Neural cell (in vitro differentiated cells): ENCODE results near the gene YTHDF2. TPM values are rescaled to one million over a fixed set of nuclear protein-coding genes. Genes with fewer than 3 reads are reported as not detected.
"Not testable (repeated sequence)": the region's sequence is repeated elsewhere in the genome, so short reads cannot be mapped to it uniquely, and the experiment has no call there.

Source experiments
- H2AFZ ChIP-seq: fragments of 200-600, 300-800 bp; sonication (generic), shearing (Covaris generic); 2 replicates; pipeline ENCODE4 v1.6.0; 2014; ENCODE audit warnings: low read depth, mild to moderate bottlenecking, antibody characterized with exemption, low read length, moderate library complexity
- H3F3A ChIP-seq: fragments of 200-600 bp; shearing (Covaris generic); 2 replicates; pipeline ENCODE4 v1.6.1; 2016; ENCODE audit warnings: mild to moderate bottlenecking, moderate library complexity, mixed read lengths, antibody characterized with exemption, low read length; ENCODE audit not compliant: insufficient read depth, poor library complexity, severe bottlenecking
- H3K27ac ChIP-seq: fragments of 200-600, 300-800 bp; sonication (generic), shearing (Covaris generic); 2 replicates; pipeline ENCODE4 v1.5.1; 2014; ENCODE audit warnings: mild to moderate bottlenecking, low read length, moderate library complexity
- H3K27me3 ChIP-seq: fragments of 300-800, 200-600 bp; sonication (generic), shearing (Covaris generic); 2 replicates; pipeline ENCODE4 v1.6.0; 2014; ENCODE audit warnings: mild to moderate bottlenecking, low read depth, low read length, moderate library complexity; ENCODE audit not compliant: insufficient read depth
- H3K36me3 ChIP-seq: fragments of 300-800, 200-600 bp; sonication (generic), shearing (Covaris generic); 2 replicates; pipeline ENCODE4 v1.5.1; 2014; ENCODE audit warnings: mild to moderate bottlenecking, antibody characterized with exemption, low read length, moderate library complexity; ENCODE audit not compliant: insufficient read depth
- H3K4me2 ChIP-seq: fragments of 300-800, 200-600 bp; sonication (generic), shearing (Covaris generic); 2 replicates; pipeline ENCODE4 v1.6.0; 2014; ENCODE audit warnings: mild to moderate bottlenecking, low read length
- H3K4me3 ChIP-seq: fragments of 300-800, 200-600 bp; sonication (generic), shearing (Covaris generic); 2 replicates; pipeline ENCODE4 v1.5.1; 2014; ENCODE audit warnings: mild to moderate bottlenecking, low read length, moderate library complexity
- H3K79me2 ChIP-seq: fragments of 200-600 bp; shearing (Covaris generic); replicated peaks from 2 replicates; pipeline ENCODE4 v1.6.0; 2014; ENCODE audit warnings: mild to moderate bottlenecking, low read length, moderate library complexity; ENCODE audit not compliant: insufficient read depth
- H3K9ac ChIP-seq: fragments of 300-800, 200-600 bp; sonication (generic), shearing (Covaris generic); 2 replicates; pipeline ENCODE4 v1.6.1; 2016; ENCODE audit warnings: mild to moderate bottlenecking, low read length, mixed read lengths
- H3K9me2 ChIP-seq: fragments of 200-600 bp; shearing (Covaris generic); 2 replicates; pipeline ENCODE4 v1.6.1; 2016; ENCODE audit warnings: mild to moderate bottlenecking, low read length, mixed read lengths; ENCODE audit not compliant: insufficient read depth
- H3K9me3 ChIP-seq: fragments of 200-600, 300-800 bp; sonication (generic), shearing (Covaris generic); 2 replicates; pipeline ENCODE4 v1.6.1; 2016; ENCODE audit warnings: mild to moderate bottlenecking, mixed run types, low read length, moderate library complexity, mixed read lengths
- H4K20me1 ChIP-seq: fragments of 200-600 bp; shearing (Covaris generic); 2 replicates; pipeline ENCODE4 v1.6.1; 2016; ENCODE audit warnings: mild to moderate bottlenecking, mixed run types; ENCODE audit not compliant: insufficient read depth
- EP300 ChIP-seq: fragments of 450-650 bp; conservative IDR thresholded peaks from 2 replicates; pipeline ENCODE4 v1.6.1; 2014; ENCODE audit warnings: antibody characterized with exemption, mild to moderate bottlenecking, moderate library complexity; ENCODE audit not compliant: poor library complexity, severe bottlenecking
- EZH2 ChIP-seq: fragments of 200-600, 300-800 bp; shearing (Covaris generic), sonication (generic); IDR thresholded peaks from 2 replicates; pipeline ENCODE4 v1.6.1; 2014; ENCODE audit warnings: antibody characterized with exemption, low read length, borderline replicate concordance, mild to moderate bottlenecking; ENCODE audit not compliant: insufficient read depth, poor library complexity, severe bottlenecking
- MXI1 ChIP-seq: fragments of 450-650 bp; conservative IDR thresholded peaks from 2 replicates; pipeline ENCODE4 v1.6.1; 2014; ENCODE audit warnings: antibody characterized with exemption, mild to moderate bottlenecking; ENCODE audit not compliant: poor library complexity, severe bottlenecking
- POLR2AphosphoS5 ChIP-seq: IDR thresholded peaks from 2 replicates; pipeline ENCODE4 v1.6.1; 2012
- RAD21 ChIP-seq: fragments of 450-650 bp; conservative IDR thresholded peaks from 2 replicates; pipeline ENCODE4 v1.6.1; 2014; ENCODE audit warnings: antibody characterized with exemption, mild to moderate bottlenecking, moderate library complexity
- SMC3 ChIP-seq: fragments of 450-650 bp; conservative IDR thresholded peaks from 2 replicates; pipeline ENCODE4 v1.6.1; 2014; ENCODE audit warnings: antibody characterized with exemption, mild to moderate bottlenecking, moderate library complexity; ENCODE audit not compliant: poor library complexity
- TAF1 ChIP-seq: IDR thresholded peaks from 2 replicates; pipeline ENCODE4 v1.6.1; 2012; ENCODE audit warnings: low read depth
- polyA plus RNA-seq: library from polyadenylated mRNA; depleted of rRNA; stranded (reverse); fragments of >200 nt; gene quantifications from 2 replicates; pipeline ENCODE4 v1.2.3, GENCODE V29; 2014
- TF ChIP-seq, protein P1 (sequence below): fragments of 450-650 bp; IDR thresholded peaks from 2 replicates; pipeline ENCODE4 v1.5.1; 2014; ENCODE audit warnings: antibody characterized with exemption, mild to moderate bottlenecking, moderate library complexity; ENCODE audit not compliant: poor library complexity, severe bottlenecking
- TF ChIP-seq, protein P2 (sequence below): IDR thresholded peaks from 2 replicates; pipeline ENCODE4 v1.6.1; 2012; ENCODE audit warnings: borderline replicate concordance

The YTHDF2 gene
- polyA plus RNA-seq, 1 donor from 2014 or later, result 90.2 TPM

- H3K79me2 ChIP-seq, result peaks cover 97% of the 10 kb centered on the region
- H3K4me2 ChIP-seq, result peak overlapping the region; percentile 19
- H3K9me3 ChIP-seq, result no peaks in the 10 kb centered on the region
- peaks cover 27% of the 10 kb centered on the region for H4K20me1 ChIP-seq
- H3K9me2 ChIP-seq, result no peaks in the 10 kb centered on the region
- no peaks in the 10 kb centered on the region for H3F3A ChIP-seq
- no peak overlapping the region for H2AFZ ChIP-seq
- TF ChIP-seq, protein P1, sequence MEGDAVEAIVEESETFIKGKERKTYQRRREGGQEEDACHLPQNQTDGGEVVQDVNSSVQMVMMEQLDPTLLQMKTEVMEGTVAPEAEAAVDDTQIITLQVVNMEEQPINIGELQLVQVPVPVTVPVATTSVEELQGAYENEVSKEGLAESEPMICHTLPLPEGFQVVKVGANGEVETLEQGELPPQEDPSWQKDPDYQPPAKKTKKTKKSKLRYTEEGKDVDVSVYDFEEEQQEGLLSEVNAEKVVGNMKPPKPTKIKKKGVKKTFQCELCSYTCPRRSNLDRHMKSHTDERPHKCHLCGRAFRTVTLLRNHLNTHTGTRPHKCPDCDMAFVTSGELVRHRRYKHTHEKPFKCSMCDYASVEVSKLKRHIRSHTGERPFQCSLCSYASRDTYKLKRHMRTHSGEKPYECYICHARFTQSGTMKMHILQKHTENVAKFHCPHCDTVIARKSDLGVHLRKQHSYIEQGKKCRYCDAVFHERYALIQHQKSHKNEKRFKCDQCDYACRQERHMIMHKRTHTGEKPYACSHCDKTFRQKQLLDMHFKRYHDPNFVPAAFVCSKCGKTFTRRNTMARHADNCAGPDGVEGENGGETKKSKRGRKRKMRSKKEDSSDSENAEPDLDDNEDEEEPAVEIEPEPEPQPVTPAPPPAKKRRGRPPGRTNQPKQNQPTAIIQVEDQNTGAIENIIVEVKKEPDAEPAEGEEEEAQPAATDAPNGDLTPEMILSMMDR, result no peak
- TF ChIP-seq EZH2, result no peak
- TF ChIP-seq SMC3, result no peak
- TF ChIP-seq MXI1, result no peak
- no peak for TF ChIP-seq TAF1
- no peak for TF ChIP-seq POLR2AphosphoS5
- TF ChIP-seq EP300, result no peak
- TF ChIP-seq, protein P2, sequence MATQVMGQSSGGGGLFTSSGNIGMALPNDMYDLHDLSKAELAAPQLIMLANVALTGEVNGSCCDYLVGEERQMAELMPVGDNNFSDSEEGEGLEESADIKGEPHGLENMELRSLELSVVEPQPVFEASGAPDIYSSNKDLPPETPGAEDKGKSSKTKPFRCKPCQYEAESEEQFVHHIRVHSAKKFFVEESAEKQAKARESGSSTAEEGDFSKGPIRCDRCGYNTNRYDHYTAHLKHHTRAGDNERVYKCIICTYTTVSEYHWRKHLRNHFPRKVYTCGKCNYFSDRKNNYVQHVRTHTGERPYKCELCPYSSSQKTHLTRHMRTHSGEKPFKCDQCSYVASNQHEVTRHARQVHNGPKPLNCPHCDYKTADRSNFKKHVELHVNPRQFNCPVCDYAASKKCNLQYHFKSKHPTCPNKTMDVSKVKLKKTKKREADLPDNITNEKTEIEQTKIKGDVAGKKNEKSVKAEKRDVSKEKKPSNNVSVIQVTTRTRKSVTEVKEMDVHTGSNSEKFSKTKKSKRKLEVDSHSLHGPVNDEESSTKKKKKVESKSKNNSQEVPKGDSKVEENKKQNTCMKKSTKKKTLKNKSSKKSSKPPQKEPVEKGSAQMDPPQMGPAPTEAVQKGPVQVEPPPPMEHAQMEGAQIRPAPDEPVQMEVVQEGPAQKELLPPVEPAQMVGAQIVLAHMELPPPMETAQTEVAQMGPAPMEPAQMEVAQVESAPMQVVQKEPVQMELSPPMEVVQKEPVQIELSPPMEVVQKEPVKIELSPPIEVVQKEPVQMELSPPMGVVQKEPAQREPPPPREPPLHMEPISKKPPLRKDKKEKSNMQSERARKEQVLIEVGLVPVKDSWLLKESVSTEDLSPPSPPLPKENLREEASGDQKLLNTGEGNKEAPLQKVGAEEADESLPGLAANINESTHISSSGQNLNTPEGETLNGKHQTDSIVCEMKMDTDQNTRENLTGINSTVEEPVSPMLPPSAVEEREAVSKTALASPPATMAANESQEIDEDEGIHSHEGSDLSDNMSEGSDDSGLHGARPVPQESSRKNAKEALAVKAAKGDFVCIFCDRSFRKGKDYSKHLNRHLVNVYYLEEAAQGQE, result no peak
- TF ChIP-seq RAD21, result no peak
- H3K9ac ChIP-seq, result no peak overlapping the region
- no peak overlapping the region for H3K27ac ChIP-seq
- H3K4me3 ChIP-seq, result peak overlapping the region; percentile 48
- H3K36me3 ChIP-seq, result no peaks in the 10 kb centered on the region
- no peaks in the 10 kb centered on the region for H3K27me3 ChIP-seq
Measured at GRCh38 chr1:28745653-28746173, 9.0 kb downstream of the YTHDF2 start.

- no peak overlapping the region for H3K27ac ChIP-seq
- no peaks in the 10 kb centered on the region for H3K9me2 ChIP-seq
- no peak overlapping the region for H2AFZ ChIP-seq
- no peak overlapping the region for H3K4me2 ChIP-seq
- peaks cover 97% of the 10 kb centered on the region for H3K79me2 ChIP-seq
- TF ChIP-seq, protein P1, result no peak
- no peak for TF ChIP-seq EZH2
- no peak for TF ChIP-seq MXI1
- TF ChIP-seq RAD21, result no peak
- no peak for TF ChIP-seq EP300
- no peak for TF ChIP-seq SMC3
- no peak for TF ChIP-seq POLR2AphosphoS5
- no peak for TF ChIP-seq TAF1
- TF ChIP-seq, protein P2, result no peak
- H3K36me3 ChIP-seq, result no peaks in the 10 kb centered on the region
- no peaks in the 10 kb centered on the region for H3K9me3 ChIP-seq
- no peak overlapping the region for H3K4me3 ChIP-seq
- H3K9ac ChIP-seq, result no peak overlapping the region
- peaks cover 34% of the 10 kb centered on the region for H4K20me1 ChIP-seq
- H3K27me3 ChIP-seq, result no peaks in the 10 kb centered on the region
- no peaks in the 10 kb centered on the region for H3F3A ChIP-seq
Measured at GRCh38 chr1:28750330-28750729, 13.6 kb downstream of the YTHDF2 start.

- not testable (repeated sequence) for H3K9me3 ChIP-seq, H3K27me3 ChIP-seq, H3K9me2 ChIP-seq, H3K9ac ChIP-seq, H3K4me2 ChIP-seq, H2AFZ ChIP-seq, H3K27ac ChIP-seq, H3K36me3 ChIP-seq, H3F3A ChIP-seq
- Histone ChIP-seq H3K4me3 (peak overlapping the region; percentile 43), H4K20me1 (peaks cover 37% of the 10 kb centered on the region), H3K79me2 (peaks cover 98% of the 10 kb centered on the region)
Measured at GRCh38 chr1:28750771-28751294, 14.1 kb downstream of the YTHDF2 start.
